AG09319 (cell line): ENCODE measurements around the gene DLG5.

Experiments used
- DNase-seq: peaks from one replicate; pipeline ENCODE4 v3.0.0-alpha.2; 2010; ENCODE audit warnings: low read depth; ENCODE audit errors: extremely low read depth
- TF ChIP-seq, protein P1 (sequence below): IDR thresholded peaks from 2 replicates; pipeline ENCODE4 v1.5.1; 2011; ENCODE audit warnings: low read depth, mild to moderate bottlenecking, inconsistent platforms, low read length, moderate library complexity

Gene DLG5

DNA sequence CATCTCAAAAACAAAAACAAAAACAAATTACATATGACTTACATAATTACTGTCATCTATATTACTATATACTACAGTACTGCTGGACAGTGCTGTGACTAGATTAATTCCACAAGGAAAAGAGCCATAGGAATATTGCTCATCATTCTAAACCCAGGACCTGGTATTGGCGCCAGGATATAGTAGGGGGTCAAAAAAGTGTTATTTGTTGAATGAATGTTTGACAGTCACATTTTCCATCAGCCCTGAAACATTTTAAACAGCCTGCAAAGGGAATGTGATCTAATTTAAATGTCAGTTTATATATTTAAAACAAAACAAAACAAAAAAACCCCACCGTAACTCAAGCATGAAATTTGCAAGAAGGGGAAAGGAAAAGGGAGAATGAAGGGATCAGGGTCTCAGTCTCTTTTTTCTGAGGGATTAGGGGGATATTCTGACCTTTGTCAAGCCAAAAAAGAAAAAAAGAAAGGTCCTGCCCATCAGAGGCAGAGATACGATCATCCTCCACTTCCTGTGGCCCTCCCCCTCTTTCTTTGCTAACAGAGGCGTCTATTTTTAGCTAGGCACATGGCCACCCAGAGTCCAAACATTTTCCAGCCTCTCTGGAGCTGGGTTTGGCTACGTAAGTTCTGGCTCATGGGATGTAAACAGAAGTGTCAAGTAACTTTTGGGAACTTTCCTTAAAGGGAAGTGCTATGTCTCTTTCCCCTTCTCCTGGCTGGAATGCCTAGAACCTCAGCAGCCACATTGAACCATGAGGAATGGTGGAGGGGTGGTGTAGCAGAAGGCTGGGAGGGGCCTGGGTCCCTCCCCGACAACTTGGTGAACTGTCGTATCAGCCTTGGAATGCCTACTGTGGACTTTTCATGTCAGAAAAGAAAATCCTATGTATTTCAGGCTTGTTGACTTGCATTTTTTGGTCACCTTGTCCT is 44.6 kb upstream of the DLG5 start:
- peak; percentile 95 for DNase-seq
- TF ChIP-seq, protein P1, sequence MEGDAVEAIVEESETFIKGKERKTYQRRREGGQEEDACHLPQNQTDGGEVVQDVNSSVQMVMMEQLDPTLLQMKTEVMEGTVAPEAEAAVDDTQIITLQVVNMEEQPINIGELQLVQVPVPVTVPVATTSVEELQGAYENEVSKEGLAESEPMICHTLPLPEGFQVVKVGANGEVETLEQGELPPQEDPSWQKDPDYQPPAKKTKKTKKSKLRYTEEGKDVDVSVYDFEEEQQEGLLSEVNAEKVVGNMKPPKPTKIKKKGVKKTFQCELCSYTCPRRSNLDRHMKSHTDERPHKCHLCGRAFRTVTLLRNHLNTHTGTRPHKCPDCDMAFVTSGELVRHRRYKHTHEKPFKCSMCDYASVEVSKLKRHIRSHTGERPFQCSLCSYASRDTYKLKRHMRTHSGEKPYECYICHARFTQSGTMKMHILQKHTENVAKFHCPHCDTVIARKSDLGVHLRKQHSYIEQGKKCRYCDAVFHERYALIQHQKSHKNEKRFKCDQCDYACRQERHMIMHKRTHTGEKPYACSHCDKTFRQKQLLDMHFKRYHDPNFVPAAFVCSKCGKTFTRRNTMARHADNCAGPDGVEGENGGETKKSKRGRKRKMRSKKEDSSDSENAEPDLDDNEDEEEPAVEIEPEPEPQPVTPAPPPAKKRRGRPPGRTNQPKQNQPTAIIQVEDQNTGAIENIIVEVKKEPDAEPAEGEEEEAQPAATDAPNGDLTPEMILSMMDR = no peak; the same call in 1 of the 2 replicates

DNA sequence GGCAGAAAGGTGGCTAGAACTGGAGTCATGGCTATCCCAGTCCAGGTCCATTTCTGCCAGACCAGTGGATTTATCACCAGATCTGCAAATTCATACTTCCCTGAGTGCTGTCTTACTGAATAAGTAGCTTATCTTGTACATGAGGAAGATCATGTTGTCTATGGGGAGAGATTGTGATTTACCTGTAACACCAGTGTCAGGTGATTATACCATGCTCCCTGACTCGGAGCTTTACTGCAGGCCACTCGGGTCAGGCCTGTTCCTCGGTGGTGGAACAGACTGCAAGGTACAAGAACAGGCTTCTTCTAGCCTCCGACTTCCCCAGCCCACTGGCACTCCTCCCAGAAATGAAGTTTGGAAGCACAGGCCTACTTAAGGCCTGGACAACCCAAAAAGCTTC is 42.6 kb upstream of the DLG5 start:
- TF ChIP-seq, protein P1 = no peak
- no peak for DNase-seq

DNA sequence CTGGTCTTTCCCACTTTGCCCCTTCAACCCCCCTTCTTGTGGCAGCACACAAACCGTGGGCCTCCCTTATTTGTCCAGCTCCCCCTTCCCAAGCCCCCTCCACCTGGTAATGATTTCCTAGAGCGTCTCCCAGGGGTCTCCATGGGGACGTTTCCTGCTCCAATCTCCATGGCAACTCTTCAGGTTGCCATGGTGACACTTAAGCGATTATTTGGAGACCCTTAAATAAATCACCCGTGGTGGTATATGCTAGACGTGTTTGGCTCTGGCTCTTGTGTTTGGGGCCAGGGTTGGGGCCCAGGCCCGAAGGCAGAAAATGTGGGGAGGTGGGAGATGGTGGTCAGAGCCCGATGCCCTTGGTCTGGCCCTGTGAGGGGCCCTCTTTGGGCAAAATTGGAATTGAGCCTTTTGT is 41.1 kb upstream of the DLG5 start:
- TF ChIP-seq, protein P1 = no peak
- DNase-seq = no peak

DNA sequence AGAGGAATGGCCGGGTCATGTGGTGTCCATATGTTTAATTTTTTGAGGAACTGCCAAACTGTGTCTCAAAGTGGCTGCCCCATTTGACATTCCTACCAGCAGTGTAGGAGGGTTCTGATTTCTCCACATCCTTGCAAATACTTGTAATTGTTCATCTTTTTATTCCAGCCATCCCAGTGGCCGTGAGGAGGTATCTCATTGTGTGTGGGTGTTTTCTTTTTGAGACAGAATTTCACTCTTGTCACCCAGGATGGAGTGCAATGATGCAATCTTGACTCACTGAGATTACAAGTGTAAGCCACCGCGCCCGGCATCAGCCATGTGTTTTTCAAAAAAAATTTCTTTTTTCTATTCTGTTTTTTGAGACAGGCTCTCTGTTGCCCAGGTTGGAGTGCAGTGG is 38.7 kb upstream of the DLG5 start:
- TF ChIP-seq, protein P1 = no peak; the same call in 1 of the 2 replicates
- peak; percentile 65 for DNase-seq

DNA sequence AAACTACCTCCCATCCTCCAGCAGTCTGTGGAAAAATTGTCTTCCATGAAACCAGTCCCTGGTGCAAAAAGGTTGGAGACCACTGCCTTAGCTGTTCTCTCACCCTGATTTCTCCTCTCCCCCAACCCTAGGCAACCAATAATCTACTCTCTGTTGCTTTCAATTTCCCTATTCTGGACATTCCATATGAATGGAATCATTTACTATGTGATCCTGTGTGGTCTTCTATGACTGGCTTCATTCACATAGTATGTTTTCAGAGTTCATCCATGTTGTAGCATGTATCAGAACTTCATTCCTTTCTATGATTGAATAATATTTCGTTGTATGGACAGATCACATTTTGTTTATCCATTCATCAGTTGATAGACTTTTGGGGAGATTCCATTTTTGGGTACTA is 38.3 kb upstream of the DLG5 start:
- TF ChIP-seq, protein P1 = no peak
- no peak for DNase-seq

DNA sequence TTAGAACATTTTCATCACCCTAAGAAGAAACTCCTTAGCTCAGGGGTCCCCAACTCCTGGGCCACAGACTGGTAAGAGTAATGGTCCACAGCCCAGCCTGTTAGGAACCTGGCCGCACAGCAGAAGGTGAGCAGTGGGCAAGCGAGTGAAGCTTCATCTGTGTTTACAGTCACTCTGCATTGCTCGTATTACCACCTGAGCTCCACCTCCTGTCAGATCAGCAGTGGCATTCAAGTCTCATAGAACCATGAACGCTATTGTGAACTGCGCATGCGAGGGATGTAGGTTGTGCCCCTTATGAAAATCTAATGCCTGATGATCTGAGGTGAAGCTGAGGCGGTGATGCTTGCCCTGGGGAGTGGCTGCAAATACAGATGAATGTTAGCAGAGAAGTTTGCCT is 37.3 kb upstream of the DLG5 start:
- no peak for DNase-seq
- TF ChIP-seq, protein P1 = no peak

DNA sequence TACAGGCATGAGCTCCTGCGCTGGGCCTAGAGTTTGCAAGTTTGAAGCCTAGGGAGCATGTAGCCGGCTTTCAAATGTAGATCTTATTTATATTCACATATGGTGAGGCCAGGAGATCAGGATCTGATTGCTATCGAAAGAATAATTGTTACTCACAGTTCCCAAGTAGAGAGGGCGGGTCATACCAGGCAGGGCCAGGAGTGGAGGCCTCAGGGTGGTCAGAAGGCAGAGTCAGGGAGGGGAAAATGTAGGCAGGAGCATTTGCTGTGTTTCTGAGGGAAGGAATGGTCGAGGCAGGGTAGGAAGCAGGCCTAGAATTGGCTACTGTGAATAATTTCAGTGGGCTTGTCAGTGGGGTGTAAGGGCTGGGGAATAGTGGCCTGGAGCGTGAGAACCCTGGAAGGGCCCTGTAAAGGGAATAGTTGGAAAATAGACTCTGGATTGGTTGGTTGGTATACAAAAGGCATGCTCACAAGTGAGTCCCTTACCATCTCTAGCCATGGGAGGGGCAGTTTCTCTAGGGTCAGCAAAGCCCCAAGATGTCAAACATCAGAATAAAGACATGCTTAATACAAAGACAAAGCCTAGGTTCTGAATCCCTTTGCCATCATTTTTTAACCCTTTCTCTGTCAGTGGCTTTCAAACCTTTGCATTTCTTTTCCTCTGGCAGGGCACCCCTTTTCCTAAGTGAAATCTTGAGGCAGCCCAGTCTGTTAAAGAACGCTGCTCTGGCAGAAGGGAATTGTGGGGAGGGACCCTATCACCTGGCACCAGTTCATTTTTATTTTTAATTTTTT is 36.0 kb upstream of the DLG5 start:
- TF ChIP-seq, protein P1 = no peak
- DNase-seq = no peak
